Tibial nerve (tissue), 3 donors: ENCODE data around the gene G6PC2.

Source experiments
- CTCF ChIP-seq, 5 experiments: fragments of 200-600 bp in 3 of 5; fragments of 450-650 bp in 2 of 5; sonication (generic) in 3 of 5; IDR thresholded peaks; one replicate each; pipeline ENCODE4 v1.5.1; 2016 to 2019; ENCODE audit warnings: antibody characterized with exemption in 5 of 5, mild to moderate bottlenecking in 3 of 5, moderate library complexity in 2 of 5
- POLR2A ChIP-seq, 2 donors: fragments of 450-650 bp; IDR thresholded peaks; one replicate each; pipeline ENCODE4 v1.6.1; 2017; ENCODE audit warnings: antibody characterized with exemption in 2 of 2, mild to moderate bottlenecking in 2 of 2, moderate library complexity in 2 of 2

GRCh38 chr2:168874368-168875054 is 26.6 kb upstream of the G6PC2 start:
- TF ChIP-seq POLR2A (IDR thresholded peaks at IDR 0.05) (no peak), CTCF (IDR thresholded peaks at IDR 0.05) (no peak)
